ENCODE results near the gene ARMC2.

- TF ChIP-seq, protein P1, sequence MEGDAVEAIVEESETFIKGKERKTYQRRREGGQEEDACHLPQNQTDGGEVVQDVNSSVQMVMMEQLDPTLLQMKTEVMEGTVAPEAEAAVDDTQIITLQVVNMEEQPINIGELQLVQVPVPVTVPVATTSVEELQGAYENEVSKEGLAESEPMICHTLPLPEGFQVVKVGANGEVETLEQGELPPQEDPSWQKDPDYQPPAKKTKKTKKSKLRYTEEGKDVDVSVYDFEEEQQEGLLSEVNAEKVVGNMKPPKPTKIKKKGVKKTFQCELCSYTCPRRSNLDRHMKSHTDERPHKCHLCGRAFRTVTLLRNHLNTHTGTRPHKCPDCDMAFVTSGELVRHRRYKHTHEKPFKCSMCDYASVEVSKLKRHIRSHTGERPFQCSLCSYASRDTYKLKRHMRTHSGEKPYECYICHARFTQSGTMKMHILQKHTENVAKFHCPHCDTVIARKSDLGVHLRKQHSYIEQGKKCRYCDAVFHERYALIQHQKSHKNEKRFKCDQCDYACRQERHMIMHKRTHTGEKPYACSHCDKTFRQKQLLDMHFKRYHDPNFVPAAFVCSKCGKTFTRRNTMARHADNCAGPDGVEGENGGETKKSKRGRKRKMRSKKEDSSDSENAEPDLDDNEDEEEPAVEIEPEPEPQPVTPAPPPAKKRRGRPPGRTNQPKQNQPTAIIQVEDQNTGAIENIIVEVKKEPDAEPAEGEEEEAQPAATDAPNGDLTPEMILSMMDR (conservative IDR thresholded peaks at IDR 0.05 in 1 of 2, IDR thresholded peaks at IDR 0.05 in 1 of 2; ENCODE audit: extremely low read depth in 1 of 2, insufficient read depth in 1 of 2, low read depth in 1 of 2, low read length in 2 of 2): no peak
- TF ChIP-seq EZH2 (IDR thresholded peaks at IDR 0.05; ENCODE audit: borderline replicate concordance, low read length): no peak
Observed at GRCh38 chr6:108968325-108969316, 120.4 kb downstream of the ARMC2 start.
